T47D (cell line): Measurements from ENCODE around the gene SLC22A1.
"Not testable (repeated sequence)": the region's sequence is repeated elsewhere in the genome, so short reads cannot be mapped to it uniquely, and the experiment has no call there.

Experiments used
- DNase-seq, 2 experiments: peaks; one replicate each; pipeline versions ENCODE4 v3.0.0 to v3.0.0-alpha.2; 2011 to 2012; ENCODE audit warnings: low read depth in 1 of 2, low spot score in 1 of 2
- JUND ChIP-seq: IDR thresholded peaks from 2 replicates; pipeline ENCODE4 v1.6.1; 2012; ENCODE audit warnings: low read depth
- in situ Hi-C: cut with HindIII; loops from 2 replicates; pipeline ENCODE4 v1.10.0; 2016; ENCODE audit warnings: low sequenced_read_pairs, low pct_unique_long_range_greater_than_20kb

Gene SLC22A1

DNA sequence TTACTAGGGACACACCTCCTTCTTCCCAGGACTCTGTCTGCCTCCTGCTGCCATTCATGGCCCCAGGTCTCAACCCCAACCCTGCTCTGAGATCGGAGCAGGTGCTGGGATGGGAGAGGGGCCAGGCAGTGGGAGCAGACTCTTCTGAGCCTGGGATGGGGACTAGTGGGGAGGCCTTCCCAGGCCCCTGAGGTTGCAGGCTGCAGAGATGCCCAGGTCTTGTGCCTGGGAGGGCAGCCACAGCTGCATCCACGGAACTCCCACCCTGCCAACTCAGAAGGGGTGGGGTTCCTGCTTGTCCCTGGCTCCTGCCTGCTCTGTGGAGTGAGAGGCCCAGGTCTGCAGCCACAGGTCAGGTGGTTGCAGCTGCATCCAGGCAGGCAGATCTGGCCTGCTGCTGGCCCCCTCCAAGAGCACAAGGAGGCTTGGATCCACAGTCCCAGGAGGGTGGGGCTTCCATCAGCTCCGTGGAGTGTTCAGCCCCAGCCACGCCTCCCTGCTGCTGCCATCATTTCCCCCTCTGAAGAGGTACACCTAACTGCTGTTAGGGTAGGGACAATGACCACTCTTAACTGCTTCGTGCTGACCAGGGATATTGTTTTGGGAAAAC is 2.9 kb upstream of the SLC22A1 start:
- TF ChIP-seq JUND, result no peak
- in situ Hi-C loops, result no loop called here
- no peak for DNase-seq

- no peak for TF ChIP-seq JUND
- in situ Hi-C loops, result no loop called here
- DNase-seq, result no peak
Measured at GRCh38 chr6:160120087-160120486, 1.5 kb upstream of the SLC22A1 start.

DNA sequence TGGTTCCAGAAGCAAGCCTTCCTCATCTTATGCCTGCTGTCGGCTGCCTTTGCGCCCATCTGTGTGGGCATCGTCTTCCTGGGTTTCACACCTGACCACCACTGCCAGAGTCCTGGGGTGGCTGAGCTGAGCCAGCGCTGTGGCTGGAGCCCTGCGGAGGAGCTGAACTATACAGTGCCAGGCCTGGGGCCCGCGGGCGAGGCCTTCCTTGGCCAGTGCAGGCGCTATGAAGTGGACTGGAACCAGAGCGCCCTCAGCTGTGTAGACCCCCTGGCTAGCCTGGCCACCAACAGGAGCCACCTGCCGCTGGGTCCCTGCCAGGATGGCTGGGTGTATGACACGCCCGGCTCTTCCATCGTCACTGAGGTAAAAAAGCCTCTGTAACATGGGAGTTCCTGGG is 366 bp downstream of the SLC22A1 start:
- in situ Hi-C loops, result no loop called here
- no peak for DNase-seq
- TF ChIP-seq JUND, result no peak

DNA sequence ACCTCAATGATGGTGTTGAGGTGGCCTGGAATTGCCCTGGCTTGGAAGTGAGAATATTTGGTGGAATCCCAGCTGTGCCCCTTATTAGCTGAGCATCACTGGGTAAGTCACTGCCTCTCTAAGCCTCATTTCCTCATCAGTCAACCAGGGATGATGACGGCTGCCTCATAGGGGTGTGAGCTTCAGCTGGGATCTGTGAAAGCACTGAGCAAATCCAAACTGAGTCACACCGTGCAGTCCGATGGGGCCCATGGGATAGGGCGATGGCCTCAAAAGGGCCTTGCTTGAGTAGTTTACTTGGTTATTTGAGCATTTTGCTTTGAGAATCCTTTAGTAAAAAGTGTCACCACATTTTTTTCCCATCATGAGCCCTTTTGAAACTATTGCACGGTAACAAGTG is 1.1 kb downstream of the SLC22A1 start:
- DNase-seq, result no peak
- in situ Hi-C loops, result no loop called here

GRCh38 chr6:160124007-160124406 is 2.4 kb downstream of the SLC22A1 start:
- no peak for DNase-seq
- no peak for TF ChIP-seq JUND
- in situ Hi-C loops, result no loop called here

More for the DNA sequence above, 1.1 kb downstream of the SLC22A1 start:
- TF ChIP-seq JUND, result no peak

DNA sequence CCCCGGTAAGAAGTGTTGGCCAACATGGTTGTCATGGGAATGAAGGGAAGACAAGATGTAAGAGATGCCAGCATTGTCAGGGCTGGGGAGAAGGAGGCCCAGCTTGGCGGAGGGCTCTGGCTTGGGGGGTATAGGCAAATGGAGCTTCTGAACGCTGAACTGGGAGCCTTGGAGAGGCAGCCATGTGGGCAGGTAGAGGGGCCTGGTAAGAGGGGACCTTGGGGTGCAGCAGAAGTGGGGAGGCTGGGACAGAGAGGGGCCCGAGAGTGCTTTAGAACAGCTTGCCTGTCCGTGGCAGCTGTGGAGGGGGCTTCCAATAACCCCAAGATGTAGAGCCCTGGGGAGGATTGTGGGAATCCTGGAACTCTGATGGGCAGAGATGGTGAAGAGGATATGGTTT is 3.0 kb downstream of the SLC22A1 start:
- no peak for TF ChIP-seq JUND
- no peak for DNase-seq
- in situ Hi-C loops, result no loop called here

- in situ Hi-C loops, DNase-seq: not testable (repeated sequence)
Measured at GRCh38 chr6:160125105-160125504, 3.5 kb downstream of the SLC22A1 start.

DNA sequence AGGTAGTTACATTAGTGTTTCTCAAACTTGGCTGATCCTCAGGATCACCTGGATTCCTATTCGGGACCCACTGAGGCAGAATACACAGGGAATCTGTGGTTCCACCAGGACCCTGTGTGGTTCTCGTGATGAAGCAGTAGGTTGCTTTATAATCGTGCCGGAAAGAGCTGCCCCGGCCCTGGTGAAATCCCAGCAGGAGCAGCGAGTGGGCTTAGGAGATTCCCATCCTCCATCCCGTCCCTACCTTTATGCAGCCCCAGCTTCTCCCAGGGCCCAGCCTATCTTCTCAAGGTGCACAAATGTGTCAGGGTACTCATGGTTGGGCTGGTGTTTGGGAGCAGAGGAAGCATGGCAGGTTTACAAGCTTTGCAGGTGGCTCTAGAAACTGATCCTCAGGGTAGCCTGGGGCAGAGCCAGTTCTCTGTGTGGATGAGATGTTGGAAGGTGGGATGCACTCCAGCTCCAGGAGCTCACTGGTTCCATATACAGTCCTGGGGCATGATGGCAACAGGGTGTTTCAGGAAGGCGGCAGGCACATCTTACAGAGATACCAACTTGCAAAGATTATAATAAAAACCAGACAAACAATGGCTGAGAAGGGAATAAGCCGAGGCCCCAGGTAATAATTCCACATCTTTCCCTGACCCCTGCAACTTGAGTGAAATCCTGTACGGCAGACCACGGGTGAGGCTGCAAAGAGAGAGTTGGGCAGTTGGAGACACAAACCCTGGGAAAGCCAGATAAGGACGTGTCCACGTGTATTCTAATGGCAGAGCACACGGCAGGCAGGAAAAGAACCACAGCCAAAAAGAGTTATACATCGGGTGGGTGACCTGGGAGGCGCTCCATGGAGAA is 5.9 kb downstream of the SLC22A1 start:
- DNase-seq, result no peak
- no peak for TF ChIP-seq JUND
- in situ Hi-C loops, result no loop called here

DNA sequence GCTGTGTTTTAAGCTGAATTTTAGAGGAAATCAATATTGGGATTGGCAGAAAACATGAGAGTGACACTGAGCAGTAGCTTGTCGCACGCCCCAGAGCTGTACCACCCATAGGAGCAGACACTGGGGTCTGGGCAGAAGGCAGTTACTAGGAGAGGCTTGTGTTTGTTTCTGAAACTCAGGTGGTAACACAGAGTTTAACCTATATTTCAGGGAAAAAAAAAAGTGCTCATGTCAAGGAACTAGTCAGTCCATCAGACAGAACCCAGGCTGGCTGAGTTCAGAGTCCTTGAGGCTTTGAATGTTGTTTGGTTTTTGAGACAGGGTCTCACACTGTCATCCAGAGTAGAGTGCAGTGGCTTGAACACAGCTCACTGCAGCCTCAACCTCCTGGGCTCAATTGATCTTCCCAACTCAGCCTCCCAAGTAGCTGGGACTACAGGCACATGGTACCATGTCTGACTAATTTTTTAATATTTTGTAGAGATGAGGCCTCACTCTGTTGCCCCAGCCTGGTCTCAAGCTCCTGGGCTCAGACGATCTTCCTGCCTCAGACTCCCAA is 6.6 kb downstream of the SLC22A1 start:
- in situ Hi-C loops, result no loop called here
- DNase-seq, result no peak
- no peak for TF ChIP-seq JUND

DNA sequence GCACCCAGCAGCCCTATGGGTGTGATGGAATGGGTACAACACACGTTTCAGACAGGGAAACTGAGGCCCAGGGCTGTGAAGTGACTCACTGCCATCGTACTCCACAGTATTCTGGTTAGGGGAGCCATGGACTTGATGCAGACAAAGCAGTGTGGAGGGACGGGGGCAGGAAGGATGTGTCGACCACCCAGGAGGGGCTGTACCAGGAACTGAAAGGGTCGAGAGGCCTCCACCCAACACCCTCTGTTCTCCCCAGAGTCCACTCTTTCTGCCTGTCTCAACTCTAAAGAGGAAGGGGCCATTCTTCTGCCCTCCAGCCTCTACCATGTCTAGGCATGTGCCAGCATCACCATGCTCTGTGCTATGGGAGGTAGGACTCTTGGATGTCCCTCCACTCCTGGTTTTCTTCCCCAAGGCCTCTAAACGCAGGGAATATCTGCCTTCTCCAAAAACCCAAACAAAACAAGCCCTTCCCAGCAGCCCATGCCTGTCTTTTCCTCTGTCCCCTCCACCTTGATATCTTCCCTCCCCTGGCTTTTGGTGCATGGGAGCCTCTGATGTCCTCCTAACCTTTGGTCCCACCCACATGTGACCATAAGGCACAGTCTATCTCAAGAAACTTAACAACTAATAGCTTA is 7.4 kb downstream of the SLC22A1 start:
- no peak for DNase-seq
- in situ Hi-C loops, result no loop called here
- no peak for TF ChIP-seq JUND

DNA sequence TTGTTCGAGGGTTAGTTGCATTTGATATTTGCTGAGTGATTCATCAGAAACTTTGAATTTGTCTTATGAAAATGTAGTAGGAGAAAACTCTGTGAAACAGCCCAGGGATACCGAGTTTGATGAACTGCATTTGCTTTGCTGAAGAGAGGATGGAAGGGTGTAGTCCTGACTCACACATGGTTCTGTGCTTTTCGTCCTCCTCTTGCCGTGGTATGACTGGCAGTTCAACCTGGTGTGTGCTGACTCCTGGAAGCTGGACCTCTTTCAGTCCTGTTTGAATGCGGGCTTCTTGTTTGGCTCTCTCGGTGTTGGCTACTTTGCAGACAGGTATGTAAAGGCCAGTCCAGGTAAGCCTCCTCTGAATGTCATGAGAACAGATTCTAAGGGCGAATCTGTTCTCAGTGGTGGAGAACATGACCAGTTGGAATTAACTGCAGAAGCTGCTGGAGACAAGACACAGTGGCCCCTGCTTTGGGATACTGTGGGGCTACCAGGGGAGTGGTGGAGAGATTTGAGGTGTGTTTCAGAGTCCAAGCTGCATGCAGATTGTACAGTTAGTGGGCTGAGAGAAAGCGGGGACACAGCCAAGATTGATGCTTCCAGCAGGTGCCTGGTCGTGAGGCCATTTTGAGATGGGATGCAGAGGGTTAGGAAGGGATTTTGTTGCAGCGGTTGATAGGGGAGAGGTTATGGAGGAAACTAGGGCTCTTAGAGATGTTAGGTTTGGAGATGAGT is 8.4 kb downstream of the SLC22A1 start:
- DNase-seq, result no peak
- TF ChIP-seq JUND, result no peak
- in situ Hi-C loops, result no loop called here

GRCh38 chr6:160130729-160131484 is 9.3 kb downstream of the SLC22A1 start:
- in situ Hi-C loops, result no loop called here
- DNase-seq, result no peak
- no peak for TF ChIP-seq JUND
